Measurements from ENCODE around the gene TRIM15.

TRIM15 gene

GRCh38 chr6:30178837-30179236 lies 15.5 kb downstream of the TRIM15 start:
- no peak for TF ChIP-seq TAF1 (IDR thresholded peaks at IDR 0.05; ENCODE audit: borderline replicate concordance, insufficient read depth, low read length)
- no peak for TF ChIP-seq FOXP2 (optimal IDR thresholded peaks at IDR 0.05; ENCODE audit: borderline replicate concordance, extremely low read depth, extremely low read length, insufficient read depth)
- TF ChIP-seq REST (IDR thresholded peaks at IDR 0.05; ENCODE audit: insufficient read depth in 1 of 2, low read depth in 2 of 2, low read length in 2 of 2), result no peak
- no peak for TF ChIP-seq POLR2AphosphoS5 (IDR thresholded peaks at IDR 0.05; ENCODE audit: low read depth, low read length)
- no peak for TF ChIP-seq SIN3A (IDR thresholded peaks at IDR 0.05; ENCODE audit: borderline replicate concordance, insufficient read depth, low read length)

GRCh38 chr6:30180145-30180544 lies 16.8 kb downstream of the TRIM15 start:
- TF ChIP-seq FOXP2 (optimal IDR thresholded peaks at IDR 0.05; ENCODE audit: borderline replicate concordance, extremely low read depth, extremely low read length, insufficient read depth), result no peak
- TF ChIP-seq SIN3A (IDR thresholded peaks at IDR 0.05; ENCODE audit: borderline replicate concordance, insufficient read depth, low read length), result no peak
- no peak for TF ChIP-seq POLR2AphosphoS5 (IDR thresholded peaks at IDR 0.05; ENCODE audit: low read depth, low read length)
- TF ChIP-seq REST (IDR thresholded peaks at IDR 0.05; ENCODE audit: insufficient read depth in 1 of 2, low read depth in 2 of 2, low read length in 2 of 2), result no peak
- TF ChIP-seq TAF1 (IDR thresholded peaks at IDR 0.05; ENCODE audit: borderline replicate concordance, insufficient read depth, low read length), result no peak

GRCh38 chr6:30184417-30185031 lies 21.2 kb downstream of the TRIM15 start:
- TF ChIP-seq REST (IDR thresholded peaks at IDR 0.05; ENCODE audit: insufficient read depth in 1 of 2, low read depth in 2 of 2, low read length in 2 of 2) (no peak), SIN3A (IDR thresholded peaks at IDR 0.05; ENCODE audit: borderline replicate concordance, insufficient read depth, low read length) (no peak), FOXP2 (optimal IDR thresholded peaks at IDR 0.05; ENCODE audit: borderline replicate concordance, extremely low read depth, extremely low read length, insufficient read depth) (no peak), POLR2AphosphoS5 (IDR thresholded peaks at IDR 0.05; ENCODE audit: low read depth, low read length) (peak; percentile 35; the same call in 1 of the 2 replicates)

GRCh38 chr6:30185846-30186484 lies 22.6 kb downstream of the TRIM15 start:
- no peak for TF ChIP-seq REST (IDR thresholded peaks at IDR 0.05; ENCODE audit: insufficient read depth in 1 of 2, low read depth in 2 of 2, low read length in 2 of 2)
- no peak for TF ChIP-seq FOXP2 (optimal IDR thresholded peaks at IDR 0.05; ENCODE audit: borderline replicate concordance, extremely low read depth, extremely low read length, insufficient read depth)
- no peak for TF ChIP-seq POLR2AphosphoS5 (IDR thresholded peaks at IDR 0.05; ENCODE audit: low read depth, low read length)
- TF ChIP-seq TAF1 (IDR thresholded peaks at IDR 0.05; ENCODE audit: borderline replicate concordance, insufficient read depth, low read length), result no peak
- no peak for TF ChIP-seq SIN3A (IDR thresholded peaks at IDR 0.05; ENCODE audit: borderline replicate concordance, insufficient read depth, low read length)
